ENCODE results near the gene MAPRE3. TPM values are rescaled to one million over a fixed set of nuclear protein-coding genes. Genes with fewer than 3 reads are reported as not detected.

MAPRE3 gene
- total RNA-seq, 4 donors from 2014 or later, result 9.3 to 23.0 (median 13.4) TPM

- intact Hi-C loops (cut with DNase I), result no loop called here
- Histone ChIP-seq H3K27ac (replicated peaks in 1 of 4) (no peak overlapping the region), H3K36me3 (peaks cover 0 to under 1% (median 0%) of the 10 kb centered on the region in 4 donors), H3K4me3 (no peak overlapping the region), H3K9me3 (no peaks in the 10 kb centered on the region), H3K27me3 (no peaks in the 10 kb centered on the region), H3K4me1 (no peaks in the 10 kb centered on the region)
- no peak for DNase-seq (ENCODE audit: extremely low spot score)
- 75% methylated on average over 4 of the region's 4 CpGs for WGBS
- TF ChIP-seq POLR2A (IDR thresholded peaks at IDR 0.05; ENCODE audit: low read depth) (no peak), CTCF (IDR thresholded peaks at IDR 0.05) (no peak), EP300 (IDR thresholded peaks at IDR 0.05) (no peak)
These were observed 29.8 kb downstream of the MAPRE3 start for GRCh38 chr2:27000228-27000627.

GRCh38 chr2:27000995-27001394, 30.6 kb downstream of the MAPRE3 start:
- H3K4me1 ChIP-seq, result no peaks in the 10 kb centered on the region
- H3K9me3 ChIP-seq, result no peaks in the 10 kb centered on the region
- TF ChIP-seq POLR2AphosphoS5 (IDR thresholded peaks at IDR 0.05), result no peak
- no peak for TF ChIP-seq POLR2A (IDR thresholded peaks at IDR 0.05; ENCODE audit: low read depth)
- no peak for TF ChIP-seq CTCF (IDR thresholded peaks at IDR 0.05)
- TF ChIP-seq EP300 (IDR thresholded peaks at IDR 0.05), result no peak
- no peak overlapping the region for H3K27ac ChIP-seq (replicated peaks in 1 of 4)
- WGBS, result 98% methylated on average over 2 of the region's 2 CpGs
- intact Hi-C loops (cut with DNase I), result no loop called here
- no peaks in the 10 kb centered on the region for H3K36me3 ChIP-seq
- no peak for DNase-seq (ENCODE audit: extremely low spot score)
- H3K4me3 ChIP-seq, result no peak overlapping the region
- no peaks in the 10 kb centered on the region for H3K27me3 ChIP-seq

DNA sequence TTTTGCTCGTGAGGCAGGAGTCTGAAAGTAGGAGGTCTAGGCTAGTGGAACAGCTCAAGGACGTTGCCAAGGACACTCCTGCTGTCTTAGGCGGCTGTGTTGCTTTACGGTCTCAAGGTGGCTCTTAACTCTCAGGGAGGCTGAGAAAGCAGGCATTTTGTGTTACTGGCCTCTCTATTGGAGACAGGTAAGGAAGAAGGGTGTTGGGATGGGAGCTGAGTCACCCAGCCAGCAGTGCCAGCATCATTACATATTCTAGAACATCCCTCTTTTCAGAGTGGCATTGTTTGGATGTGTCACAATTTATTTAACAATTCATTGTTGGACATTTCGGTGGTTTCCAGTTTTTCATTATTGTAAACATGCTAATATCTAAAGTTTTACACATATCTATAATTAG, 31.5 kb downstream of the MAPRE3 start:
- Histone ChIP-seq H3K27ac (replicated peaks in 1 of 4) (no peak overlapping the region), H3K36me3 (no peaks in the 10 kb centered on the region), H3K9me3 (no peaks in the 10 kb centered on the region), H3K4me3 (no peak overlapping the region), H3K4me1 (peaks cover 0 to 3% (median 0%) of the 10 kb centered on the region in 4 donors), H3K27me3 (no peaks in the 10 kb centered on the region)
- intact Hi-C loops (cut with DNase I), result no loop called here
- 73% methylated on average over 5 of the region's 5 CpGs for WGBS
- no peak for DNase-seq (ENCODE audit: extremely low spot score)
- TF ChIP-seq POLR2AphosphoS5 (IDR thresholded peaks at IDR 0.05) (no peak), POLR2A (IDR thresholded peaks at IDR 0.05; ENCODE audit: low read depth) (no peak), CTCF (IDR thresholded peaks at IDR 0.05) (no peak), EP300 (IDR thresholded peaks at IDR 0.05) (no peak)

DNA sequence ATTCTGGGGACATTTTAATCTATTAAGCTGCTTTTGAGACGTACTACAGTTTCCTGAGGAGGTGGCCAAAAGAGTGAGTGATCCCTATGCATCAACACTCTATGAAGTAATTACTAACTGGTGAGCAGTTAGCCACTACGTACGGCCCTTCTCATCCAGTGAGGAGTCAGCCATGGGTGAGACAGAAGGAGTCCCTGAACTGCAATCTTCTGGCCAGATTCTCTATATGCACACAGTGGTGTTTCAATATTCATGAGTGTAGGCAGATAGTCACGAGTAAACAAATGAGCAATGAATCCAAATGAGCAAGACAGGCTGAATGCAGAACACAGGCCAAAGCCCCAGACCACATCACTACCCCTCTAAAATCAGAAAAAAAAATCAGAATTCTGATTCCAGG, 32.6 kb downstream of the MAPRE3 start:
- no peaks in the 10 kb centered on the region for H3K9me3 ChIP-seq
- TF ChIP-seq EP300 (IDR thresholded peaks at IDR 0.05) (no peak), CTCF (IDR thresholded peaks at IDR 0.05) (no peak), POLR2AphosphoS5 (IDR thresholded peaks at IDR 0.05) (no peak), POLR2A (IDR thresholded peaks at IDR 0.05; ENCODE audit: low read depth) (no peak)
- intact Hi-C loops (cut with DNase I), result no loop called here
- WGBS, result 85% methylated on average over 4 of the region's 4 CpGs
- peaks cover 0 to 12% (median 0%) of the 10 kb centered on the region in 4 donors for H3K4me1 ChIP-seq
- H3K4me3 ChIP-seq, result no peak overlapping the region
- H3K27ac ChIP-seq (replicated peaks in 1 of 4), result no peak overlapping the region
- no peak for DNase-seq (ENCODE audit: extremely low spot score)
- no peaks in the 10 kb centered on the region for H3K27me3 ChIP-seq
- no peaks in the 10 kb centered on the region for H3K36me3 ChIP-seq

GRCh38 chr2:27003857-27004256, 33.4 kb downstream of the MAPRE3 start:
- Histone ChIP-seq H3K9me3 (no peaks in the 10 kb centered on the region), H3K36me3 (no peaks in the 10 kb centered on the region), H3K27me3 (no peaks in the 10 kb centered on the region), H3K4me1 (peaks cover 0 to 12% (median 0%) of the 10 kb centered on the region in 4 donors), H3K4me3 (no peak overlapping the region), H3K27ac (replicated peaks in 1 of 4) (no peak overlapping the region)
- TF ChIP-seq POLR2AphosphoS5 (IDR thresholded peaks at IDR 0.05), result no peak
- no peak for TF ChIP-seq EP300 (IDR thresholded peaks at IDR 0.05)
- TF ChIP-seq CTCF (IDR thresholded peaks at IDR 0.05), result no peak
- no peak for TF ChIP-seq POLR2A (IDR thresholded peaks at IDR 0.05; ENCODE audit: low read depth)
- intact Hi-C loops (cut with DNase I), result no loop called here
- 78% methylated on average over 9 of the region's 9 CpGs for WGBS
- no peak for DNase-seq (ENCODE audit: extremely low spot score)
